ENCODE data around the gene ADSS2. TPM values are rescaled to one million over a fixed set of nuclear protein-coding genes. Genes with fewer than 3 reads are reported as not detected.

Gene ADSS2
- total and polyA plus RNA-seq, 2 donors (not counting 3 experiments of a cell fraction or from before 2014, with no cell fraction given) = 35.5 to 90.6 TPM

DNA sequence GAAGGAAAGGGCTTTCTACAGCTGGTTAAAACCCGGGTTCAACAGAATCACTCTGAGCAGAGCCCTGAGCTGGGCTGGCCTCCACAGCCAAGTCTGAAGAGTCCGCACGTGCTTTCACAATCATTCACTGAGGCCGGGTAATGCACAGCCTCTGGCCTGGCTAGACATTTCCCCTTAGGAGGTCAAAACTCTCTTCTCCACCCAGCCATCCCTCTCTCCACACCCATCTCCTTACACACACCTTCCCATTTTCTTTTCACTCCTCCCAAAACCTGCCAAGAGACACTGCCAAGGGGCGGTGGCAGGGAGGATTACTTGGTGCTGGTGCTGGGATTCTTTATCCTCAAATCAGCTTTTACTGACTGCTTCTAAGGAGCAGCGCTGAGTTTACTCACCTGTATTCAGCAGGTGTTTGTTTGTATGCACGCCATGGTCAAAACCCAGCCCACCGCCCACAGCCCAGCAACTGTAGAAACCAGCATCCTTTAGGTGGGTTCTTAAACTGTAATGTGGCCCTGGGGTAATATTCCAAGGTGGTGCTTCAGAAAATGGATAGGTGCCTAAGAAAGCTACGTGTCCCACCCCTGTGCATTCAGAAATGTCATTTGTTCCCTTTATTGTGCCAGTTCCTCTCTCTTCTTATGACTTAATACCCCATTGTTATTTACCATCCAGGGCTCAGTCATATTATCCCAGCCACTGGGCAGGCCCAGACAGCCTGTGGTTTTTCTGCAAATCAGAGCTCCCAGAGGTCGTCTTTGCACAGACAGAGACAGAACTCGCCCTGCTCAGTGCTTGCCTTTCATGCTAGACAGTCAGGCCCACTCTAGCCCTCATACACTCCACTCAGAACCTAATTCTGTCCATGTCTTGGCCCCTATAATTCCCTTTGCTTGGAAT, 80.2 kb downstream of the ADSS2 start:
- H3K9ac ChIP-seq (replicated peaks; ENCODE audit: extremely low read depth, insufficient read depth, low read length) = no peak overlapping the region
- no peaks in the 10 kb centered on the region for H3K9me1 ChIP-seq (replicated peaks; ENCODE audit: control insufficient read depth, extremely low read depth, insufficient read depth, low read length)
- no peak for DNase-seq (ENCODE audit: low read depth, low spot score)
- CTCF ChIA-PET = no interaction called here
- H3K27ac ChIP-seq (ENCODE audit: insufficient read depth, low read depth, low read length) = no peak overlapping the region
- FAIRE-seq = no peak
- H3K36me3 ChIP-seq (ENCODE audit: control insufficient read depth in 2 of 2, extremely low read depth in 1 of 2, insufficient read depth in 2 of 2, low read length in 2 of 2) = no peaks in the 10 kb centered on the region
- no peaks in the 10 kb centered on the region for H3K79me2 ChIP-seq (ENCODE audit: control insufficient read depth, insufficient read depth, low read length)
- dilution Hi-C loops (cut with MboI; ENCODE audit: extremely low pct_ligation_motif_present, low sequenced_read_pairs) = no loop called here
- no peaks in the 10 kb centered on the region for H3K9me3 ChIP-seq (replicated peaks; ENCODE audit: control insufficient read depth, insufficient read depth, low read length)
- no peak overlapping the region for H2AFZ ChIP-seq (ENCODE audit: low read depth, low read length)
- intact Hi-C loops (cut with micrococcal nuclease) = no loop called here
- H3K4me1 ChIP-seq (ENCODE audit: control insufficient read depth, extremely low read depth, insufficient read depth, low read length) = peaks cover 3% of the 10 kb centered on the region
- H3K27me3 ChIP-seq (ENCODE audit: control insufficient read depth in 2 of 2, insufficient read depth in 2 of 2, low read length in 2 of 2) = no peaks in the 10 kb centered on the region
- no peak overlapping the region for H3K4me3 ChIP-seq (replicated peaks in 1 of 3; ENCODE audit: insufficient read depth in 1 of 3, low read depth in 1 of 3, low read length in 3 of 3)
- TF ChIP-seq EZH2 (IDR thresholded peaks at IDR 0.05; ENCODE audit: borderline replicate concordance, low read depth, low read length, severe bottlenecking) (no peak), FOS (IDR thresholded peaks at IDR 0.05; ENCODE audit: borderline replicate concordance, insufficient read depth, low read length) (no peak), GATA2 (IDR thresholded peaks at IDR 0.05; ENCODE audit: insufficient read depth, insufficient read length, low read depth, low read length) (no peak), POLR2A (IDR thresholded peaks at IDR 0.05; ENCODE audit: low read depth, low read length) (no peak), JUN (IDR thresholded peaks at IDR 0.05; ENCODE audit: borderline replicate concordance, insufficient read depth, insufficient read length, low read depth) (no peak), MYC (IDR thresholded peaks at IDR 0.05; ENCODE audit: low read depth, low read length) (no peak), POLR2AphosphoS5 (IDR thresholded peaks at IDR 0.05; ENCODE audit: insufficient read depth, low read depth, low read length) (no peak)
- TF ChIP-seq, protein P1, sequence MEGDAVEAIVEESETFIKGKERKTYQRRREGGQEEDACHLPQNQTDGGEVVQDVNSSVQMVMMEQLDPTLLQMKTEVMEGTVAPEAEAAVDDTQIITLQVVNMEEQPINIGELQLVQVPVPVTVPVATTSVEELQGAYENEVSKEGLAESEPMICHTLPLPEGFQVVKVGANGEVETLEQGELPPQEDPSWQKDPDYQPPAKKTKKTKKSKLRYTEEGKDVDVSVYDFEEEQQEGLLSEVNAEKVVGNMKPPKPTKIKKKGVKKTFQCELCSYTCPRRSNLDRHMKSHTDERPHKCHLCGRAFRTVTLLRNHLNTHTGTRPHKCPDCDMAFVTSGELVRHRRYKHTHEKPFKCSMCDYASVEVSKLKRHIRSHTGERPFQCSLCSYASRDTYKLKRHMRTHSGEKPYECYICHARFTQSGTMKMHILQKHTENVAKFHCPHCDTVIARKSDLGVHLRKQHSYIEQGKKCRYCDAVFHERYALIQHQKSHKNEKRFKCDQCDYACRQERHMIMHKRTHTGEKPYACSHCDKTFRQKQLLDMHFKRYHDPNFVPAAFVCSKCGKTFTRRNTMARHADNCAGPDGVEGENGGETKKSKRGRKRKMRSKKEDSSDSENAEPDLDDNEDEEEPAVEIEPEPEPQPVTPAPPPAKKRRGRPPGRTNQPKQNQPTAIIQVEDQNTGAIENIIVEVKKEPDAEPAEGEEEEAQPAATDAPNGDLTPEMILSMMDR (IDR thresholded peaks at IDR 0.05; ENCODE audit: extremely low read depth in 1 of 2, insufficient read depth in 1 of 2, low read depth in 1 of 2, low read length in 2 of 2) = no peak
- TF ChIP-seq, protein P2, sequence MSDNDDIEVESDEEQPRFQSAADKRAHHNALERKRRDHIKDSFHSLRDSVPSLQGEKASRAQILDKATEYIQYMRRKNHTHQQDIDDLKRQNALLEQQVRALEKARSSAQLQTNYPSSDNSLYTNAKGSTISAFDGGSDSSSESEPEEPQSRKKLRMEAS (IDR thresholded peaks at IDR 0.05; ENCODE audit: insufficient read depth, insufficient read length) = no peak
- no peaks in the 10 kb centered on the region for H4K20me1 ChIP-seq (replicated peaks; ENCODE audit: control insufficient read depth, extremely low read depth, insufficient read depth, low read length)
- no TSS peak for BruUV-seq (replicated peaks)
- POLR2A ChIA-PET = interaction anchor here (1.0 kb wide), 1 partner anchor 9 kb away, joined by 3 read pairs; no protein-coding TSS in a partner anchor
- H3K4me2 ChIP-seq (ENCODE audit: insufficient read depth, low read length) = no peak overlapping the region
